NCI-H748 treated with DMSO at 0.1 percent for 48 hours (cell line): Measurements from ENCODE around the gene AKAP9.
"Not testable (repeated sequence)": the region's sequence is repeated elsewhere in the genome, so short reads cannot be mapped to it uniquely, and the experiment has no call there.

Experiments used
- DNase-seq: peaks from one replicate; lab custom pipeline; 2025; lab: John Stamatoyannopoulos, UW

AKAP9 gene

DNA sequence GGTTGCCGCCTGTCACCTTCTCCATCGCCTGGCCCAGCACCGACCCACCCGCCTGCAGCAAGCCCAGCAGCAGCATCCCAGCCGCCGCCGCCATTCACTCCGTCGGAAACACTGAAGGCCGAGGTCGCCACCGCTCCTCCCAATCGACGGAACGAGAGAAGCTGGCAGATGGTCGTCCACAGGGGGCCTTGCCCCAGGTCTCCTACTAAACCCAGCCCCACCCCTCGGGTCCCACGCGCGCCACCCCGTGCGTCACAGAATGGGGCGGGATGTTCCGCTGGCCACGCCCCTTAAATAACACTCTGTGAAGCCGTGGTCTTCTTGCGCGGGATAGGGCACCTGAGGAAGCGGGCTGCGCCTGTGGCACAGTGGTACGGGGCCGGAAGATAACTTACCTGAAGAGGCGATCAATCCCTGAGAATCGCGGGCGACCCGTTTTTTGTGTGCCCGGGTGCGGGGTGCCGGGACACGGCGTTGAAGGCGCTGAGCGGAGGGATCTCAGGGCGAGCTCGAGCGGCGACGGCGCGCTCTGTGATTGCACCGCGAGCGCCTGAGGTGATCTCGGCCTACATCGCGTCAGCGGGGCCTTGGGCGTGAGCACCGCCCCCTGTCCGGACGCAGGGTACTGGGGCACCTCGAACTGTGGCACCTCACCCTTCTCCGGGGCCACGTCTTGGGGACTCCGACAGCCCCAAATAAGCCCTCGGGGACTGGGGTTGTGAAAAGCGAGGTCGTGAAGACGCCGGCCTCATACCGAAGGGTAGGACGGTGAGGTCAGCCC lies 193.8 kb downstream of the AKAP9 start, which contains the start of gene CYP51A1:
Gene CYP51A1, minus strand, starts transcription at position 207 of the 781 bp plus-strand sequence. Its CDS starts 113 bp downstream, at position 94.
- peak; percentile 77 for DNase-seq

- peak; percentile 37 for DNase-seq
Measured at GRCh38 chr7:92135052-92135889, 194.6 kb downstream of the AKAP9 start.

- no peak for DNase-seq
Measured at GRCh38 chr7:92137557-92137956, 196.9 kb downstream of the AKAP9 start.

GRCh38 chr7:92141161-92141560 lies 200.5 kb downstream of the AKAP9 start:
- no peak for DNase-seq

DNA sequence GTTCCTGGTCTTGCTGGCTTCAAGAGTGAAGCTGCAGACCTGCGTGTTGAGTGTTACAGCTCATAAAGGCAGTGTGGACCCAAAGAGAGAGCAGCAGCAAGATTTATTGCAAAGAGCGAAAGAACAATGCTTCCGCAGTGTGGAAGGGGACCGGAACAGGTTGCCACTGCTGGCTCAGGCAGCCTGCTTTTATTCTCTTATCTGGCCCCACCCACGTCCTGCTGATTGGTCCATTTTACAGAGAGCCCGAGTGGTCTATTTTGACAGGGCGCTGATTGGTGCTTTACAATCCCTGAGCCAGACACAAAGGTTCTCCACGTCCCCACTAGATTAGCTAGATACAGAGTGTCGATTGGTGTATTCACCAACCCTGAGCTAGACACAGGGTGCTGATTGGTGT lies 202.1 kb downstream of the AKAP9 start:
- not testable (repeated sequence) for DNase-seq

DNA sequence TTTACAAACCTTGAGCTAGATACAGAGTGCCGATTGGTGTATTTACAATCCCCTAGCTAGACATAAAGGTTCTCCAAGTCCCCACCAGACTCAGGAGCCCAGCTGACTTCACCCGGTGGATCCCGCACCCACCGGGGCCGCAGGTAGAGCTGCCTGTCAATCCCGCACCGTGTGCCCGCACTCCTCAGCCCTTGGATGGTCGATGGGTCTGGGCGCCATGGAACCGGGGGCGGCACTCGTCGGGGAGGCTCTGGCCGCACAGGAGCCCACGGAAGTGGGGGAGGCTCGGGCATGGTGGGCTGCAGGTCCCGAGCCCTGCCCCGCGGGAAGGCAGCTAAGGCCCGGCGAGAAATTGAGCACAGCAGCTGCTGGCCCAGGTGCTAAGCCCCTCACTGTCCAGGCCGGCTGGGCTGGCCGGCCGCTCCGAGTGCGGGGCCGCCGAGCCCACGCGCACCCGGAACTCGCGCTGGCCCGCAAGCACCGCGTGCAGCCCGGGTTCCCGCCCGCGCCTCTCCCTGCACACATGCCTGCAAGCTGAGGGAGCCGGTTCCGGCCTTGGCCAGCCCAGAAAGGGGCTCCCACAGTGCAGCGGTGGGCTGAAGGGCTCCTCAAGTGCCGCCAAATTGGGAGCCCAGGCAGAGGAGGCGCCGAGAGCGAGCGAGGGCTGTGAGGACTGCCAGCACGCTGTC lies 202.7 kb downstream of the AKAP9 start:
- not testable (repeated sequence) for DNase-seq

GRCh38 chr7:92149736-92150239 lies 209.1 kb downstream of the AKAP9 start:
- no peak for DNase-seq

GRCh38 chr7:92150450-92151017 lies 209.9 kb downstream of the AKAP9 start:
- DNase-seq: no peak

DNA sequence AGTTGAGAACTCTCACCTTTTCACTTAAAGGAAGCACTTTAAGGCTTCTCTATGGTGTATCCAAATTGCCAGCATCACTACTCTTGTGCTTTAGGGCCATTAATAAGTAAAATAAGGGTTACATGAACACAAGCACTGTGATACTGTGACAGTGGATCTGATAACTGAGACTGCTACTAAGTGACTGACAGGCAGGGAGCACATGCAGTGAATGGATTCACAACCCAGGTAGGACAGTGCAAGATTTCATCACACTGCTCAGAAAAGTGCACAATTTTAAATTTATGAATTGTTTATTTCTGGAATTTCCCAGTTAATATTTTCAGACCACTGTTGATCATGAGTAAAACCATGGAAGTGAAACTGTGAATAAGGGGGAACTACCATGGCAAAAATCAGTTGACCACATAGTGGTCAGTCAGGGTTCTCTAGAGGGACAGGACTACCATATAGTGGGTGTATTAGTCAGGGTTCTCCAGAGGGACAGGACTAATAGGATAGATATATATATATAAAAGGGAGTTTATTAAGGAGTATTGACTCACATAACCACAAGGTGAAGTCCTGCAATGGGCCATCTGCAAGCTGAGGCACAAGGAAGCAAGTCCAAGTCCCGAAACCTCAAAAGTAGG lies 214.6 kb downstream of the AKAP9 start:
- DNase-seq: no peak

- no peak for DNase-seq
Measured at GRCh38 chr7:92156990-92157389, 216.3 kb downstream of the AKAP9 start.

GRCh38 chr7:92158660-92159575 lies 218.3 kb downstream of the AKAP9 start:
- DNase-seq: no peak
